Stimulated activated CD8-positive, alpha-beta memory T cell treated with anti-CD3 and anti-CD28 coated beads, Interleukin-12 subunit alpha, Interleukin-12 subunit beta, amount 100 ng/mL, for 24 hours (primary cell): ENCODE measurements around the gene RWDD3.
A peak's percentile ranks its signal among the peaks of the same experiment; 100 is the strongest.

ENCODE experiments used
- DNase-seq: peaks from one replicate; pipeline ENCODE4 v3.0.0-alpha.2; 2020; ENCODE audit errors: extremely low read depth

The RWDD3 gene, protein sequence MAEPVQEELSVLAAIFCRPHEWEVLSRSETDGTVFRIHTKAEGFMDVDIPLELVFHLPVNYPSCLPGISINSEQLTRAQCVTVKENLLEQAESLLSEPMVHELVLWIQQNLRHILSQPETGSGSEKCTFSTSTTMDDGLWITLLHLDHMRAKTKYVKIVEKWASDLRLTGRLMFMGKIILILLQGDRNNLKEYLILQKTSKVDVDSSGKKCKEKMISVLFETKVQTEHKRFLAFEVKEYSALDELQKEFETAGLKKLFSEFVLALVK

DNA sequence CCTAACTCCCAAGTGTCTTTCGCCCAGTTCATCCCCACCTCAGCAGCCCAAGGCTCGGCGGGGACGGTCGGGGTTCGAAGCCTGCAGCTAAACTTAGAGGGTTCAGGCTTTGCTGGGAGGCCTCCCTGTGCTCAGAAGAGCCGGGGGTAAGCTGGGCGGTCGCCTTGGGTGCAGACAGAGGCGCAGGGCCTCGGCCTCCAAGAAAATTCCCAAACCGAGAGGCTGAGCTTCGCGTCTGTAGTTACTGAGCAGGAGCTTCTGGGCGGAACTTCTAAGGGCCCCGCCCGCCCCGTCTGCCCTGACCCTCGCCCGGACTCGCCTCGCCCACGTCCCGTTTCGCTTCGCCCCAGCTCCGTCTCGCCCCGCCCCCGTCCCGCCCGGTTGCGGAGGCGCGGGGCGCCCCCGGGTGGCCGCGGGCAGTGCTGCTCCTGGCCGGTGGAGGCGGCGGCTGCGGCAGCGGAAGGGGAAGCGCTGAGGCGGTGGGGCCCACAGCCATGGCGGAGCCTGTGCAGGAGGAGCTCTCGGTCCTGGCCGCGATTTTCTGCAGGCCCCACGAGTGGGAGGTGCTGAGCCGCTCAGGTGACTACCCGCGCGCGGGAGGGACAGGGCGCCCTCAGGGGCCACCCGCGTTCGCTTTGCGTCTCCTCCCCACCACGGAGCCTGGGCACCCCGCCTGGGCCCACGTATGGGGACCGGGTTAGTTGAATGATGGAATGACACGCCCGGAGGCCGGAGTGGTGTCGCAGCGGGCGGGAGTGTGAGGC lies at the start of gene RWDD3:
RWDD3 (plus strand) TSS at position 474 of the 764 bp plus-strand sequence; CDS start at position 495, 21 bp downstream.
- DNase-seq = peak; percentile 81

DNA sequence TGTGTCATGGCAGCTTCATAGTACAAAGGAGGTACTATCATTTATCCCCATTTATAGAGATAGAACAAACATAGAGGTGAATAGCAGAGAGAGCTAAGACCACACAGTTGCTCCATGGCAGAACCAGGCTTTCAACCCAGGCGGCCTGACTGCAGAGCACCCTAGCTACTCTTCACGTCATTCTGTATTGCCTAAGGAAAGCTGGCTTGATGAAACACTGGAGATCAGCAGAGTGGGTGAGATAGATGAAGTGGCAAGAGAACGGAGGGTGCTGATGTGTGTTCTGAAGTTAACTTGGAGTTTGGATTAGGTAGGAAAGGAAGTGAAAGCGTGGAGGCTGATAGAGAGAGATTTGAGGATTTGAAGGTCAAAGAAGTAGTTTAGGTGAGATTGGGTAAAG lies 47.9 kb upstream of the RWDD3 start:
- DNase-seq = no peak

DNA sequence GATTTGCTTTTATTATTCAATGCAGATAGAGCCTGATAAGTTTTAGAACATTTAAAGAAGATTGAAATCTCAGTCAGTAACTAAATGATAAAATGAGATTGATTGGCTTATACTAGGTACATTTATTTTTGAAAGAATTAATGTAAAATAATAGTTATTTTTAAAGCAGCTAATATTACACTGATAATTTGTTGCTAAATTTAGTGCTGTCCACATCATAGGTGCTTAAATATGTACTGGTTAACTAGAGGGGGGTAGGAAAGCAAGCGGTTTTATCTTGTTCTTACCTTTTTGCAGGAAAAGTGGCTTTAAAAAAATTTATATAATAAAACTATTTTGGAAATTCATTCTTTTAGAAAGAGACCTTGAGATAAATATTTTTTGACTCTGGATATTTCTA lies 40.4 kb upstream of the RWDD3 start:
- DNase-seq = no peak

- no peak for DNase-seq
These were observed 39.0 kb upstream of the RWDD3 start for GRCh38 chr1:95195046-95195445.

- DNase-seq = no peak
These were observed 38.0 kb upstream of the RWDD3 start for GRCh38 chr1:95196017-95196416.

DNA sequence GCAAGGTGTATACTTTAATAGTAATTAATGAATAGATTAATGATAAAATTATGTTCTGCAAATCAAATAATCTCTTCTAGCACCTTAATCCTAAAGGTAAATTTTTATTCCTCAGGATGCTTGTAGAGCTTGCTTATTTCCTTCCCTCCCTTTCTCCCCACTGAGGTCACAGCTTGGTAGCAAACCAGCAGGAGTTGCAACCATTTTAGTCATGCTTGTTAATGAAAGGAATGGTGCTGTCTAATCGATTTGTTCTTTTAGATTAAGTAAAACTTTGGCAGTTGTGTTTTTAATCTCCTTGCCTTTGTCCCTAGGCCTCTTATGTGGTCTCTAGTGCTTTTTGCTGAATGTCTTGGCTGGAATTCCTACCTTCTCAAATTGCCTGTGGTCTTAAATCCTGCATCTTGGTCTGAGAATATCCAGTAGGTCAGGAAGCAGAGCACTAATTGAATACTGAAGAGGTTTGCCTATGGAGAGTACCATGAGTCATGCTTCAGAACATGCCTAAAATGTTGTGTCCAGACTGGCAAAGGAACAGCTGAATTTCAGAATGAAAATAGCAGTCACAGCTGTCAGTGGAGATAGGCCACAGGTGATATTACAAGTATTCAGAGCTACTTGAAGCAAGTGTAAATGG lies 36.3 kb upstream of the RWDD3 start:
- DNase-seq = no peak

DNA sequence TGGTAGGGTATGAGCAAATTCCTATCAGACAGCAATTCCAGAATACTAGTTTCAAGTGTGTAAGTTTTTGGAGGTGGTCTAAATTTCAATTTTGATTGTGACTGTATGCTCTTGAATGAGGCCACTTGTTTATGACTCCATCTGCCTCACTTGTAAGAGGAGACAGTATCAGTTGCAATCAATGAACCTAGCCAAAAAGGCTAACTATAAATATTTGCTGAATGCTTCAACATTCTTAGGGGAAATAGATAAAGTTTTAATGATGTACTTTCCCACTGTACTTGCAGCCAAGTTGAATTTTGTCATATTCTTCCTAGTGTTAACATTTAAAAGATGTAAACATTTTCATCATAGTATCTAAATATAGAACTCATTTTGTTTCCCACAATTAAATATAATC lies 32.1 kb upstream of the RWDD3 start:
- DNase-seq = no peak

DNA sequence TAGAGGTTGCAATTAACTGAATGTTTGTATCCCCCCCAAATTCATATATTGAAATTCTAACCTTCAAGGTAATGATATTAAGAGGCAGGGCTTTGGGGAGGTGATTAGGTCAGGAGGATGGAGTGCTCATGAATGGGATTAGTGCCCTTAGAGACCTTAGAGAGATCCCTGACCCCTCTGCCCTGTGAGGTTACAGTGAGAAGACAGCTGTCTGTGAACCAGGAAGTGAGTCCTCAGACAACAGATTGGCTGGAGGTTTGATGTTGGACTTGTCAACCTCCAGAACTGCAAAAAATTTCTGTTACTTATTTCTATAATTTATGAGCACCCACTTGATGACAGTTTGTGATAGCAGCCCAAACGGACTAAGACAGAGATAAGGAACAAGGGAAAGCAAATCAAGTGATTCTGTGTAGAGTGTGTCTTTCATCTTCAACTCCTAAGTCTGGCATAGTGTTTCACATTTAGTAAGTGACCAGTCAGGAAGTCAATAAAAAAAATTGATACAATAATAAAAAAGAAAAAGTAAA lies 30.0 kb upstream of the RWDD3 start:
- no peak for DNase-seq

DNA sequence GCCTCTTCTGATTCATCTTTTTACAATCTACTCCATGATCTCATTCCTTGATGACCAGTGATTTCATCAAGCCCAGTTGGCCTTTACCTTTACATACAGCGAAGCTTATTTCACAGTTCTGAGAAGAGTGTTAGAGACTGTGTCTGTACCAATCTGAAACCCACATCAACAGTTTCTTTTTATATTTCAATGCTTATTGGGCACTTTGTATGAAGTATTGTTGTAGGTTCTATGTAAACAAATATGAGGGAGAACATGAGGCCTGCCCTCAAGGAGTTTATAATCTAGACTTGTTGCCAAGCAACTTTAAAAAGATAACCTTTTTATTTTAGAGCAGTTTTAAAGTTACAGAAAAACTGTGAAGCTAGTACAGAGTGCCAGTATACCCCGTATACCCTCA lies 27.5 kb upstream of the RWDD3 start:
- DNase-seq = no peak

DNA sequence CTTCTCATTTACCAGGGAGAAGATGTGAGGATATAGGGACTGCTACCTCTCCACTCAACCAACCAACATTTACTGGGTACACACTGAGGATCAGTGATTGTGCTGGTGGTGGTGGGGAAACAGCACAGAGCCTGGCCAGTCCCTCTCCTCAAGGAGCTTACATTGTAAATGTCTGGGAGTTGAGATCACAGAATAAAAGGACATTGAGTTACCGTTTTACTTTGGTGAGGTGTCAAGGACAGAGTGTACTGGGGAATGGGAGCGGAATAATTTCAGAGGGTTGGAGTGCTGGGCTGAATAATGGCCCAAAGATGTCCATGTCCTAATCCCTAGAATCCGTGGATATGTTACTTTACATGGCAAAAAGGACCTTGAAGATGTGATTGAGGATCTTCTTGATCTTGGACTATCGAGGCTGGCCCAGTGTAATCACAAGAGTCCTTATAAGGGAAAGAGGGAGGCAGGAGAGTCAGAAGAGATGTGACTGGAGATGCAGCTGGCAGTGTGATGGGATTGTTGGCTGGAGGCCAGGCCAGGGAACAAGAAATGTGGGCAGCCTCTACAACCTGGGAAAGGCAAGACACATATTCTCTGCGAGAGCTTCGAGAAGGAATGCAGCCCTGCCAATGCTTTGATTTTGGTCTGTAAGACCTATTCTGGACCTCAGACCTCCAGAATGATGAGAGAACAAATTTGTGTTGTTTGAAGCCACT lies 26.6 kb upstream of the RWDD3 start:
- no peak for DNase-seq

DNA sequence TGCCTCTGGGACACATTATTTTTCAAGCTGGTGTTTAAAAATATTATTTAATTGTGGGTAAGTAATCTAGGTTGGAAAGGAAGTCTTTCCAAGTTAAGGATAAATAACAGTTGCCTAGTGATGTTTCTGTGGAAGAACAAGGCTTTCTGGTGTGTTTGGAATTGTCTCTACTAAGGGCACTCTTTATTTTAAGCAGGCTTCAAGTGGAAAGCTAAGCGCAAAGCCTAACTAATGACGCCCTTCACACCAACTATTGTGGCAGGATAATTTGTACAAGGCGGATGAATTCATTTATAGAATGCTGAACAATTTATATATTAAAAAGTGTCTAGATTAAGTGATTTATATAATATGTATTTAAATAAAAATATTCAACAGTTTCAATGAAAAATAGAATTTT lies 25.1 kb upstream of the RWDD3 start:
- DNase-seq = no peak

- no peak for DNase-seq
These were observed 24.7 kb upstream of the RWDD3 start for GRCh38 chr1:95209291-95209690.

DNA sequence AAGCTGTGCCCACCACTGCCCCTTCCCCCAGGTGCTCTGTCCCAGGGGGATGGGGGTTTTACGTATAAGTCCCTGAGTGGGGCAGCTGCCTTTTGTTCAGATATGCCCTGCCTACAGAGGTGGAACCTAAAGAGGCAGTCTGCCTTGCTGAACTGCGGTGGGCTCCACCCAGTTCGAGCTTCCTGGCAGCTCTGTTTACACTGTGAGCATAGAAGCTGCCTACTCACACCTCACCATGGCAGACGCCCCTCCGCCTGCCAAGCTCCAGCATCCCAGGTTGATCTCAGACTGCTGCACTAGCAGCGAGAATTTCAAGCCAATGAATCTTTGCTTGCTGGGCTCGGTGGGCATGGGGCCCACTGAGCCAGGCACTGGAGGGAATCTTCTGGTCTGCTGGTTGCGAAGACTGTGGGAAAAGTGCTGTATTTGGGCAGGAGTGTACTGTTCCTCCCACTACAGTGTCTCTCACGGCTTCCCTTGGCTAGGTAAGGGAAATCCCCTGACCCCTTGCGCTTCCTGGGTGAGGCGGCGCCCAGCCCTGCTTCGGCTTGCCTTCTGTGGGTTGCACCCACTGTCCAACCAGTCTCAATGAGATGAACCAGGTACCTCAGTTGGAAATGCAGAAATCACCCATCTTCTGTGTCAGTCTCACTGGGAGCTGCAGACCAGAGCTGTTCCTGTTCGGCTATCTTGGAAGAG lies 17.6 kb upstream of the RWDD3 start:
- no peak for DNase-seq

DNA sequence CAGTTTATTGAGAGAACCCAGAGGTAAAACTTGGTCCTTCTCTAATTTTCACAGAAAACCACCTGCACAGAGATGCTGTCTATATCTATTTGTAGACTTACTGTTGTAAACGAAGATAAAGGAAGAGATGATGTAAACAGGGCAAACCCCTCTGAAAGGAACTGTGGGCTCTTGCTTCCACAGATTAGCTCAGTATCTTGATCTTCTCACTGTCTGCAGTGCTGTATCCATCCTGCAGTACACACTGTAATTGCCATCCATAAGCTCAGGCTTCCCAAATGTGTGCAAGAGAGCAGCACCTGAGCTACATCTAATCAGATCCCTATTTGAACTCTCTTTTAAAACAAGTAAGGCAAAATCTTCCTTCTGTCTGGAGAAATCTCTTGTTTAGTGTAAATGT lies 16.6 kb upstream of the RWDD3 start:
- no peak for DNase-seq

GRCh38 chr1:95219407-95219806 lies 14.6 kb upstream of the RWDD3 start:
- DNase-seq = no peak

- DNase-seq = no peak
These were observed 12.7 kb upstream of the RWDD3 start for GRCh38 chr1:95221306-95221705.

DNA sequence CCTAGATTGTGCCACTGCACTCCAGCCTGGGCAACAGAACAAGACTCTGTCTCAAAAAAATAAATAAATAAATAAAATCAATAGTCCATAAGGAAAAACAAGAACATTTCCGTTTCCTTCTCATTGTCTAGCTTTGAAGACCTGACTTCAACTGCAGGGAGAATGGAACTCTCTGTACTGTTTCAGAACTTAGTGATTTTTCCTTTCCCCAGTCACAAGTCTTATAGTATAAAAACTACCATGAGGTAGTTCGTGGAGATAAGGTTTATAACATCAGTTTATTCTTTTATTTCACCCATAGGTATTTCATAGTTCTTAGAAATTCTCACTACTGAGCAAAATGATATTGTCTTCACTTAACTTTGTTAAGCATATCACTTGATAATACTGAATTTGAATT lies 11.4 kb upstream of the RWDD3 start:
- no peak for DNase-seq

GRCh38 chr1:95223110-95223509 lies 10.9 kb upstream of the RWDD3 start:
- DNase-seq = no peak

DNA sequence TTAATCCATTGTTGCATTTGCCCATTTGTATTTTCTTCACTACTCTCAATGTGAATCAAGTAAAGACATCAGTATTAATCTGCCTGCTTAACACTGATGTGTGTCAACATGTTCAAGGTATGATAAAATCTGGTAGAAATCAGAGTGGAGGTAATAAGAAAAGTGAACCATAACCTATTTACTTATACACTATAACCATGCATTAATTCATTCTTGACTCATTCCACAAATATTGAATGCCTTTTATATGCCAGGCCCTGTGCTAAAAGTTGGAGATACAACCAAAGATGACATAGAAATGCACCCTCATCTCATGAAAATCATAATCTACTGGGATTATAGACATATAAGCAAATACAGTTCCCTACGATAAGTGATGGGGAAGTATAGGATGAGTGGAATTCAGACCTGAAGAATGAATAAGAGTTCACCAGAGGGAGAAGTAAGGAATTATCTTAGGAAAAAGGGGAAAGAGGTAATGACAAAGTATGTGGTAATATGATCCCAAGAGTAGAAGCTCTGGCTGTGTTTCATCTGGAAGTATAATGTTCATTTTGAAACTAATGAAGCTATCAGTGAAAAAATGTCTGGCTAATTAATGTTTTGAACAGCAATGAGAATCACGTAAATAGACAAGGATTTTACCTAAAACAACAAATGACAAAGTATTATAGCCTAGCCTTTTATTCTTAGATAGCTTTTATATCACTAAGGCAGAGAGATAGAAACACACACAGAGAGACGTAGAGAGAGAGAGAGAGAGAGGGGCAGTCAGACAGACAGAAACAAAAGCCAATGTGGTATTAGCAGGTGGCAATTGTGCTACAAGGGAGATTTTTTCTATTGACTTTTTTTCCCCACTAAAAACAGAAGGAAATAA lies 7.0 kb upstream of the RWDD3 start:
- no peak for DNase-seq

- no peak for DNase-seq
These were observed 5.0 kb upstream of the RWDD3 start for GRCh38 chr1:95229037-95229436.

- DNase-seq = no peak
These were observed 4.3 kb upstream of the RWDD3 start for GRCh38 chr1:95229706-95230105.
